ENCODE data around the gene LSAMP. TPM values are rescaled to one million over a fixed set of nuclear protein-coding genes. Genes with fewer than 3 reads are reported as not detected.

Gene LSAMP
- total RNA-seq, 1 experiment from 2014 or later: 5.7 TPM

DNA sequence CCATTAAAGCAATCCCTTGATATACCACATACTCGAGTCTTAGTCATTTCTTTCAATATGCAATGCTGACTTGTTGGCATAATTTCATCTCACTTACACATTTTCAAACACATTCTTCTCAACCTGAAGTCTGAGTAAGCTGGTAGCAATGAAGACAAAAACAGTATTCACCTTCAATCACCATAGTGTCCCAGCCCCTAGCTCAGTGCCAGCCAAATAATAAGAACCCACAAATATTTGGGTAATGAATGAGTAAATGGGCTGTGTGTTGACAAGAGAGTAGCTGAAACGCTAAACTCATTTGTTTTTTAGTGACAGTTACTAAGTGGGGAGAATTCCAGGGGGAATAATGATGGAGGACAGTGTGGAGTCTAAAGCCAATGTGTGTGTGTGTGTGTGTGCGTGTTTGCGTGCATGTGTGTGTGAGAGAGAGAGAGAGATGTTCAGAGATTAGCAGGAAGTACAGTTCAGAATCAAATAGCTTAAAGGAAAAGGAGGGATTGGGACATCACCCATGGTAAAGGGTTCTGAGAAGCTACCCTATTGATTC is 656.3 kb downstream of the LSAMP start:
- H3K36me3 Mint-ChIP-seq: peaks cover 16% of the 10 kb centered on the region; the same call in 1 of the 2 replicates
- peaks cover 24% of the 10 kb centered on the region for H3K9me3 Mint-ChIP-seq
- ATAC-seq (no peak), DNase-seq (ENCODE audit: low spot score) (no peak)
- H3K27me3 Mint-ChIP-seq (ENCODE audit: low read depth): no peaks in the 10 kb centered on the region
- ChIA-PET POLR2A (no interaction called here), CTCF (interaction anchor here (2.0 kb wide), 1 partner anchor 26 kb away, joined by 6 read pairs; no protein-coding TSS in a partner anchor)
- H3K4me3 Mint-ChIP-seq: no peak overlapping the region
- peaks cover 35% of the 10 kb centered on the region for H3K4me1 Mint-ChIP-seq
- H3K27ac Mint-ChIP-seq: no peak overlapping the region
- TF ChIP-seq ATF1 (CRISPR knock-in tag; IDR thresholded peaks at IDR 0.05): no peak
- TF ChIP-seq, protein P1, sequence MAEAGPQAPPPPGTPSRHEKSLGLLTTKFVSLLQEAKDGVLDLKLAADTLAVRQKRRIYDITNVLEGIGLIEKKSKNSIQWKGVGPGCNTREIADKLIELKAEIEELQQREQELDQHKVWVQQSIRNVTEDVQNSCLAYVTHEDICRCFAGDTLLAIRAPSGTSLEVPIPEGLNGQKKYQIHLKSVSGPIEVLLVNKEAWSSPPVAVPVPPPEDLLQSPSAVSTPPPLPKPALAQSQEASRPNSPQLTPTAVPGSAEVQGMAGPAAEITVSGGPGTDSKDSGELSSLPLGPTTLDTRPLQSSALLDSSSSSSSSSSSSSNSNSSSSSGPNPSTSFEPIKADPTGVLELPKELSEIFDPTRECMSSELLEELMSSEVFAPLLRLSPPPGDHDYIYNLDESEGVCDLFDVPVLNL (CRISPR knock-in tag; IDR thresholded peaks at IDR 0.05; ENCODE audit: borderline replicate concordance, low read depth): no peak
- TF ChIP-seq TEAD1 (CRISPR knock-in tag; IDR thresholded peaks at IDR 0.05): no peak
- TF ChIP-seq SP1 (CRISPR knock-in tag; conservative IDR thresholded peaks at IDR 0.05): no peak
- TF ChIP-seq NR2C2 (CRISPR knock-in tag; IDR thresholded peaks at IDR 0.05): no peak
- TF ChIP-seq, protein P2, sequence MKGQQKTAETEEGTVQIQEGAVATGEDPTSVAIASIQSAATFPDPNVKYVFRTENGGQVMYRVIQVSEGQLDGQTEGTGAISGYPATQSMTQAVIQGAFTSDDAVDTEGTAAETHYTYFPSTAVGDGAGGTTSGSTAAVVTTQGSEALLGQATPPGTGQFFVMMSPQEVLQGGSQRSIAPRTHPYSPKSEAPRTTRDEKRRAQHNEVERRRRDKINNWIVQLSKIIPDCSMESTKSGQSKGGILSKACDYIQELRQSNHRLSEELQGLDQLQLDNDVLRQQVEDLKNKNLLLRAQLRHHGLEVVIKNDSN (CRISPR knock-in tag; IDR thresholded peaks at IDR 0.05): no peak
- TF ChIP-seq, protein P3, sequence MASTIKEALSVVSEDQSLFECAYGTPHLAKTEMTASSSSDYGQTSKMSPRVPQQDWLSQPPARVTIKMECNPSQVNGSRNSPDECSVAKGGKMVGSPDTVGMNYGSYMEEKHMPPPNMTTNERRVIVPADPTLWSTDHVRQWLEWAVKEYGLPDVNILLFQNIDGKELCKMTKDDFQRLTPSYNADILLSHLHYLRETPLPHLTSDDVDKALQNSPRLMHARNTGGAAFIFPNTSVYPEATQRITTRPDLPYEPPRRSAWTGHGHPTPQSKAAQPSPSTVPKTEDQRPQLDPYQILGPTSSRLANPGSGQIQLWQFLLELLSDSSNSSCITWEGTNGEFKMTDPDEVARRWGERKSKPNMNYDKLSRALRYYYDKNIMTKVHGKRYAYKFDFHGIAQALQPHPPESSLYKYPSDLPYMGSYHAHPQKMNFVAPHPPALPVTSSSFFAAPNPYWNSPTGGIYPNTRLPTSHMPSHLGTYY (CRISPR knock-in tag; IDR thresholded peaks at IDR 0.05): no peak
- TF ChIP-seq ZNF396 (CRISPR knock-in tag; IDR thresholded peaks at IDR 0.05; ENCODE audit: borderline replicate concordance): no peak
- TF ChIP-seq, protein P4, sequence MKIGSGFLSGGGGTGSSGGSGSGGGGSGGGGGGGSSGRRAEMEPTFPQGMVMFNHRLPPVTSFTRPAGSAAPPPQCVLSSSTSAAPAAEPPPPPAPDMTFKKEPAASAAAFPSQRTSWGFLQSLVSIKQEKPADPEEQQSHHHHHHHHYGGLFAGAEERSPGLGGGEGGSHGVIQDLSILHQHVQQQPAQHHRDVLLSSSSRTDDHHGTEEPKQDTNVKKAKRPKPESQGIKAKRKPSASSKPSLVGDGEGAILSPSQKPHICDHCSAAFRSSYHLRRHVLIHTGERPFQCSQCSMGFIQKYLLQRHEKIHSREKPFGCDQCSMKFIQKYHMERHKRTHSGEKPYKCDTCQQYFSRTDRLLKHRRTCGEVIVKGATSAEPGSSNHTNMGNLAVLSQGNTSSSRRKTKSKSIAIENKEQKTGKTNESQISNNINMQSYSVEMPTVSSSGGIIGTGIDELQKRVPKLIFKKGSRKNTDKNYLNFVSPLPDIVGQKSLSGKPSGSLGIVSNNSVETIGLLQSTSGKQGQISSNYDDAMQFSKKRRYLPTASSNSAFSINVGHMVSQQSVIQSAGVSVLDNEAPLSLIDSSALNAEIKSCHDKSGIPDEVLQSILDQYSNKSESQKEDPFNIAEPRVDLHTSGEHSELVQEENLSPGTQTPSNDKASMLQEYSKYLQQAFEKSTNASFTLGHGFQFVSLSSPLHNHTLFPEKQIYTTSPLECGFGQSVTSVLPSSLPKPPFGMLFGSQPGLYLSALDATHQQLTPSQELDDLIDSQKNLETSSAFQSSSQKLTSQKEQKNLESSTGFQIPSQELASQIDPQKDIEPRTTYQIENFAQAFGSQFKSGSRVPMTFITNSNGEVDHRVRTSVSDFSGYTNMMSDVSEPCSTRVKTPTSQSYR (CRISPR knock-in tag; IDR thresholded peaks at IDR 0.05): no peak
- TF ChIP-seq ZNF512 (CRISPR knock-in tag; IDR thresholded peaks at IDR 0.05; ENCODE audit: borderline replicate concordance): no peak
- no peak for TF ChIP-seq AR (CRISPR knock-in tag; IDR thresholded peaks at IDR 0.05)
- no peak for TF ChIP-seq TEAD4 (CRISPR knock-in tag; IDR thresholded peaks at IDR 0.05)
- no peak for TF ChIP-seq ESRRA (CRISPR knock-in tag; IDR thresholded peaks at IDR 0.05; ENCODE audit: borderline replicate concordance)
- TF ChIP-seq FOXP1 (CRISPR knock-in tag; IDR thresholded peaks at IDR 0.05; ENCODE audit: borderline replicate concordance): no peak
- no peak for TF ChIP-seq ZSCAN18 (CRISPR knock-in tag; IDR thresholded peaks at IDR 0.05)
